Stimulated activated CD4-positive, alpha-beta T cell treated with anti-CD3 and anti-CD28 coated beads, Interleukin-15, amount 100 ng/mL, for 1 hour (primary cell): ENCODE measurements around the gene ZBTB17.
"Not testable (repeated sequence)": the region's sequence is repeated elsewhere in the genome, so short reads cannot be mapped to it uniquely, and the experiment has no call there.

Source experiments
- DNase-seq, 2 donors: peaks; one replicate each; pipeline ENCODE4 v3.0.0-alpha.2; 2020; ENCODE audit warnings: low read depth in 1 of 2, low spot score in 1 of 2

The ZBTB17 gene

GRCh38 chr1:15975805-15976680 is at the start of gene ZBTB17:
Gene ZBTB17 (minus strand): TSS chr1:15976101. CDS start chr1:15948495, 27,606 bp downstream.
- peak; percentile 90 to 95 for DNase-seq

- DNase-seq: no peak
Measured at GRCh38 chr1:16023050-16023653, 47.3 kb upstream of the ZBTB17 start.

GRCh38 chr1:16022393-16022792 is 46.5 kb upstream of the ZBTB17 start:
- DNase-seq: no peak

- DNase-seq: no peak
Measured at GRCh38 chr1:16021681-16022080, 45.8 kb upstream of the ZBTB17 start, which contains the start of gene CLCNKA. Gene CLCNKA (plus strand): TSS chr1:16022036. CDS start chr1:16022620, 584 bp downstream.

GRCh38 chr1:16020878-16021277 is 45.0 kb upstream of the ZBTB17 start:
- not testable (repeated sequence) for DNase-seq

- no peak for DNase-seq
Measured at GRCh38 chr1:16020325-16020724, 44.4 kb upstream of the ZBTB17 start.

GRCh38 chr1:16019644-16020277 is 43.9 kb upstream of the ZBTB17 start:
- no peak for DNase-seq

- DNase-seq: no peak
Measured at GRCh38 chr1:16018749-16019643, 43.1 kb upstream of the ZBTB17 start.

GRCh38 chr1:16018308-16018707 is 42.4 kb upstream of the ZBTB17 start:
- no peak for DNase-seq

- no peak for DNase-seq
Measured at GRCh38 chr1:16017461-16018303, 41.8 kb upstream of the ZBTB17 start, which contains the start of gene HSPB7. Gene HSPB7 (minus strand): TSS chr1:16018043. CDS start chr1:16017963, 80 bp downstream.

GRCh38 chr1:16017076-16017460 is 41.2 kb upstream of the ZBTB17 start:
- no peak for DNase-seq

GRCh38 chr1:16015960-16016901 is 40.3 kb upstream of the ZBTB17 start:
- no peak for DNase-seq

- no peak for DNase-seq
Measured at GRCh38 chr1:16015491-16015890, 39.6 kb upstream of the ZBTB17 start.

- DNase-seq: no peak
Measured at GRCh38 chr1:16014509-16015482, 38.9 kb upstream of the ZBTB17 start.

- DNase-seq: no peak
Measured at GRCh38 chr1:16013908-16014258, 38.0 kb upstream of the ZBTB17 start.

GRCh38 chr1:16013220-16013907 is 37.5 kb upstream of the ZBTB17 start:
- peak; percentile 15 to 46 for DNase-seq

GRCh38 chr1:16012590-16013219 is 36.8 kb upstream of the ZBTB17 start:
- peak in 1 of 2 donors; percentile 14 for DNase-seq
